Measurements from ENCODE around the gene ARPC1B. TPM values are rescaled to one million over a fixed set of nuclear protein-coding genes. Genes with fewer than 3 reads are reported as not detected.

ARPC1B gene
- total and polyA plus RNA-seq, 2 of the 4 experiments (the other 2 are of a cell fraction): 351 to 488 TPM

DNA sequence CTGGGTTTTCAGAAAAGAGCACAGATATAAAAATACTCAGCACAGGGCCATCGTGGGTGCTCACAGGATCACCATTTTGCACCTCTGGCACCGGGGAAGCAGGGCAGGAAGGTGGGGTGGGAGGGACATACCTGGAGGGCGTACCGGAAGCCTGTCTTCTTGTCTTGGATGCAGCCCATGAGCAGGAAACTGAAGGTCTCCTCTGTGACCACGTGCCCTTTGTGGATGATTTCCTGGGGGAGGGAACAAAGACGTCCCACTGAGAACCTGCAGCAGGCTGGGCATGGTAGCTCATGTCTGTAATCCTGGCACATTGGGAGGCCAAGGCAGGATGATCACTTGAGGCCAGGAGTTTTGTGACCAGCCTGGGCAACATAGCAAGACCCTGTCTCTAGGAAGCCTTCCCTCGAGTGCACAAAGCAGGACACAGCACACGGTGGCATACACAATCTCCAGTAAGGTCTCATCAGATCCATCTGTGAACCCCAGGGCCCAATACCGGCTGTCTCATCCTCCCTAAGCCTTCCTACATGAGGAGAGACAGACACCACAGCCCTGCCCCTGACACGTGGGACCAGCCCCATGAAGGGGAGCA, 54.5 kb downstream of the ARPC1B start:
- Histone ChIP-seq H3K79me1 (ENCODE audit: low read depth in 1 of 2, low read length in 2 of 2) (no peaks in the 10 kb centered on the region; a peak in 1 of 4 replicates), H4K5ac (ENCODE audit: low read depth, low read length) (no peak overlapping the region), H3K56ac (ENCODE audit: extremely low read depth, insufficient read depth, low read length) (no peak overlapping the region), H3K9ac (ENCODE audit: low read depth, low read length) (no peak overlapping the region), H3K4me1 (ENCODE audit: control insufficient read depth, insufficient read depth, low read length) (no peaks in the 10 kb centered on the region), H4K8ac (ENCODE audit: low read depth in 2 of 2, low read length in 2 of 2) (no peak overlapping the region), H2BK120ac (ENCODE audit: low read depth, low read length) (no peak overlapping the region), H3K4me3 (ENCODE audit: insufficient read depth, low read depth, low read length) (no peak overlapping the region), H3K9me1 (ENCODE audit: insufficient read depth, low read length) (no peaks in the 10 kb centered on the region), H2AK9ac (replicated peaks; ENCODE audit: low read depth, low read length, poor library complexity) (no peak overlapping the region), H2BK5ac (ENCODE audit: low read depth, low read length, poor library complexity, severe bottlenecking) (no peak overlapping the region), H4K91ac (ENCODE audit: insufficient read depth, low read depth, low read length) (no peak overlapping the region), H2BK20ac (ENCODE audit: low read depth, low read length) (no peak overlapping the region), H3K9me3 (ENCODE audit: control insufficient read depth, insufficient read depth, low read length) (no peaks in the 10 kb centered on the region), H2BK15ac (ENCODE audit: low read depth, low read length) (no peak overlapping the region), H3K23ac (ENCODE audit: low read depth, low read length) (no peak overlapping the region), H2AK5ac (ENCODE audit: low read depth, low read length) (no peak overlapping the region), H3K27ac (ENCODE audit: insufficient read depth, low read length) (no peak overlapping the region), H3K14ac (replicated peaks; ENCODE audit: low read depth, low read length) (no peak overlapping the region), H4K20me1 (ENCODE audit: insufficient read depth, low read length) (no peaks in the 10 kb centered on the region; the same call in 1 of the 2 replicates), H3K36me3 (ENCODE audit: control insufficient read depth, insufficient read depth, low read length) (peaks cover 60% of the 10 kb centered on the region), H2AFZ (replicated peaks; ENCODE audit: low read length, poor library complexity) (no peak overlapping the region), H3K4me2 (ENCODE audit: low read depth, low read length) (no peak overlapping the region), H3K27me3 (ENCODE audit: control insufficient read depth, insufficient read depth, low read length) (no peaks in the 10 kb centered on the region), H3K4ac (ENCODE audit: low read depth, low read length) (no peak overlapping the region), H3K18ac (ENCODE audit: low read depth, low read length) (no peak overlapping the region)
- 95% methylated on average over 4 of the region's 10 CpGs; no CpG with 5 or more reads in 1 of the 2 experiments for WGBS, 2 experiments (ENCODE audit: extremely low coverage in 2 of 2, insufficient read length in 1 of 2)
- no TSS peak for BruUV-seq (replicated peaks)
- dilution Hi-C loops (cut with HindIII; ENCODE audit: low sequenced_read_pairs, unreplicated experiment) (no loop called here), in situ Hi-C loops (cut with MboI; ENCODE audit: low sequenced_read_pairs) (no loop called here), intact Hi-C loops (cut with micrococcal nuclease) (no loop called here)
- TF ChIP-seq FOS (IDR thresholded peaks at IDR 0.05; ENCODE audit: low read depth, low read length) (no peak), NFE2L2 (IDR thresholded peaks at IDR 0.05; ENCODE audit: low read depth, low read length) (no peak), CHD1 (IDR thresholded peaks at IDR 0.05; ENCODE audit: low read depth, low read length) (no peak), SMC3 (IDR thresholded peaks at IDR 0.05; ENCODE audit: low read depth, low read length) (no peak), CTCF (conservative IDR thresholded peaks at IDR 0.05; ENCODE audit: low read depth, low read length) (no peak)
- ATAC-seq (ENCODE audit: low read depth) (no peak), DNase-seq (no peak)
- ChIA-PET POLR2A (ENCODE audit: unreplicated experiment) (no interaction called here), CTCF (no interaction called here)
